K562 (cell line): ENCODE results near the gene HSD17B2. TPM values are rescaled to one million over a fixed set of nuclear protein-coding genes. Genes with fewer than 3 reads are reported as not detected.

Experiments
- ATAC-seq: fragments of 200-7000 bp; cut with Tn5 transposase; 3 replicates; pipeline ENCODE4 v1.9.1; 2020; ENCODE audit warnings: moderate library complexity
- BruUV-seq: library from RNA; stranded (reverse); fragments of 400-500 nt; replicated peaks from 2 replicates; lab custom pipeline; 2021; lab: Mats Ljungman, UMichigan
- CTCF ChIA-PET: fragments of 300-600 bp; formaldehyde crosslinking; extraction: SDS; loops from one replicate; lab custom pipeline; 2021; ENCODE audit warnings: low intra/inter-chr PET ratio; lab: Yijun Ruan, JAX
- POLR2A ChIA-PET: fragments of 300-600, 350-650 bp; sonication (Branson Sonifier 250); formaldehyde crosslinking; extraction: SDS; loops from one replicate; lab custom pipeline; 2021; ENCODE audit warnings: antibody characterized with exemption, inconsistent platforms; lab: Yijun Ruan, JAX
- DNase-seq, 4 experiments: peaks; one replicate each; pipeline versions ENCODE4 v3.0.0 to v3.0.0-alpha.2; 2011 to 2018; ENCODE audit warnings: low spot score in 3 of 4, mixed read lengths in 3 of 4; ENCODE audit errors: extremely low read depth in 1 of 4
- FAIRE-seq: peaks from 2 replicates; lab custom pipeline; 2011; peaks lifted over from hg19 to GRCh38; lab: Jason Lieb, UNC
- H2AFZ ChIP-seq: 2 replicates; pipeline ENCODE4 v1.6.0; 2011; ENCODE audit warnings: low read depth, low read length, control low read depth, inconsistent platforms
- H3K27ac ChIP-seq: fragments of 200-600 bp; 3 replicates; pipeline ENCODE4 v1.8.0; 2011; ENCODE audit warnings: low read depth, mild to moderate bottlenecking, control low read depth, inconsistent platforms, low read length, moderate library complexity, mixed read lengths; ENCODE audit errors: extremely low read depth
- H3K27me3 ChIP-seq, 2 experiments: fragments of 300-600 bp in 1 of 2; 2 replicates in 1 of 2; 3 replicates in 1 of 2; pipeline versions ENCODE4 v1.6.0 to v1.8.0; 2011; ENCODE audit warnings: inconsistent platforms in 2 of 2, low read length in 2 of 2, mild to moderate bottlenecking in 1 of 2, mixed read lengths in 1 of 2, moderate library complexity in 1 of 2; ENCODE audit not compliant: control insufficient read depth in 2 of 2, insufficient read depth in 2 of 2
- H3K36me3 ChIP-seq: fragments of 300-600 bp; 3 replicates; pipeline ENCODE4 v1.8.0; 2011; ENCODE audit warnings: mild to moderate bottlenecking, low read length, inconsistent platforms; ENCODE audit not compliant: control insufficient read depth, insufficient read depth
- H3K4me1 ChIP-seq, 2 experiments: fragments of 200-600 bp in 1 of 2; replicated peaks in 1 of 2; 2 replicates in 1 of 2; 3 replicates in 1 of 2; pipeline versions ENCODE4 v1.5.1 to v1.8.0; 2011; ENCODE audit warnings: inconsistent platforms in 2 of 2, low read length in 2 of 2, mild to moderate bottlenecking in 1 of 2, mixed read lengths in 1 of 2, moderate library complexity in 1 of 2; ENCODE audit not compliant: control insufficient read depth in 2 of 2, insufficient read depth in 2 of 2
- H3K4me2 ChIP-seq: 2 replicates; pipeline ENCODE4 v1.6.1; 2011; ENCODE audit warnings: low read length, control low read depth, inconsistent platforms, mixed read lengths; ENCODE audit not compliant: insufficient read depth
- H3K4me3 ChIP-seq: fragments of 200-600 bp; sonication (generic), shearing (Covaris generic); 2 replicates; pipeline ENCODE4 v1.5.1; 2016; ENCODE audit warnings: control low read depth, inconsistent platforms
- H3K79me2 ChIP-seq: fragments of 200-600 bp; 3 replicates; pipeline ENCODE4 v1.8.0; 2011; ENCODE audit warnings: low read length, inconsistent platforms; ENCODE audit not compliant: control insufficient read depth, insufficient read depth
- H3K9ac ChIP-seq, 2 experiments: 2 replicates each; pipeline versions ENCODE4 v1.6.0 to v1.6.1; 2011; ENCODE audit warnings: low read depth in 2 of 2, low read length in 2 of 2, control low read depth in 1 of 2, inconsistent platforms in 1 of 2, mild to moderate bottlenecking in 1 of 2, mixed read lengths in 1 of 2; ENCODE audit not compliant: insufficient read depth in 1 of 2
- H3K9me1 ChIP-seq: one replicate; pipeline ENCODE4 v1.6.0; 2011; ENCODE audit warnings: inconsistent platforms, mild to moderate bottlenecking, low read length, moderate library complexity; ENCODE audit not compliant: control insufficient read depth, insufficient read depth
- H3K9me3 ChIP-seq: replicated peaks from 2 replicates; pipeline ENCODE4 v1.5.1; 2011; ENCODE audit warnings: low read depth, low read length, inconsistent platforms; ENCODE audit not compliant: control insufficient read depth, insufficient read depth
- H4K20me1 ChIP-seq: replicated peaks from 2 replicates; pipeline ENCODE4 v1.6.1; 2011; ENCODE audit warnings: low read length, inconsistent platforms, mixed read lengths; ENCODE audit not compliant: control insufficient read depth, insufficient read depth
- CBFA2T2 ChIP-seq: fragments of 450-650 bp; conservative IDR thresholded peaks from 2 replicates; pipeline ENCODE4 v1.6.1; 2017; ENCODE audit warnings: mild to moderate bottlenecking
- ESRRA ChIP-seq: fragments of 450-650 bp; IDR thresholded peaks from 2 replicates; pipeline ENCODE4 v1.6.1; 2014; ENCODE audit warnings: low read depth, mild to moderate bottlenecking, moderate library complexity, borderline replicate concordance
- FOXJ3 ChIP-seq: sonication (generic); formaldehyde crosslinking; IDR thresholded peaks from 2 replicates; pipeline ENCODE4 v1.4.0; 2020; ENCODE audit warnings: mild to moderate bottlenecking, missing genetic modification reagents
- KDM2B ChIP-seq: fragments of 250-450 bp; sonication (Bioruptor Pico); IDR thresholded peaks from 2 replicates; pipeline ENCODE4 v1.8.0; 2021; ENCODE audit warnings: mild to moderate bottlenecking, moderate library complexity
- MYNN ChIP-seq, 2 experiments: sonication (generic); formaldehyde crosslinking in 1 of 2; IDR thresholded peaks; 2 replicates each; pipeline versions ENCODE4 v1.5.0 to v1.6.1; 2016 to 2020; ENCODE audit warnings: antibody characterized with exemption in 1 of 2, missing genetic modification reagents in 1 of 2
- PYGO2 ChIP-seq: fragments of 450-650 bp; IDR thresholded peaks from 2 replicates; pipeline ENCODE4 v1.6.1; 2016; ENCODE audit warnings: mild to moderate bottlenecking, missing genetic modification characterization, moderate library complexity, missing compliant biosample characterization
- STAT5B ChIP-seq: fragments of 250-450 bp; sonication (Bioruptor Pico); IDR thresholded peaks from 2 replicates; pipeline ENCODE4 v1.8.0; 2021; ENCODE audit warnings: mild to moderate bottlenecking, inconsistent platforms
- TAF7 ChIP-seq: fragments of 450-650 bp; IDR thresholded peaks from 2 replicates; pipeline ENCODE4 v1.6.1; 2016; ENCODE audit warnings: missing genetic modification characterization, missing compliant biosample characterization
- U2AF1 ChIP-seq: fragments of 200-400 bp; formaldehyde crosslinking; optimal IDR thresholded peaks from 2 replicates; pipeline ENCODE3; 2017; ENCODE audit warnings: mild to moderate bottlenecking, low read depth, low read length, moderate library complexity
- YBX1 ChIP-seq: fragments of 450-650 bp; IDR thresholded peaks from 2 replicates; pipeline ENCODE4 v1.7.1; 2016; ENCODE audit warnings: mild to moderate bottlenecking
- ZBTB1 ChIP-seq: sonication (generic); formaldehyde crosslinking; IDR thresholded peaks from 2 replicates; pipeline ENCODE4 v1.8.1; 2023; ENCODE audit warnings: missing genetic modification reagents, low read depth, mild to moderate bottlenecking, borderline replicate concordance
- ZKSCAN1 ChIP-seq: fragments of 150-350 bp; IDR thresholded peaks from 2 replicates; pipeline ENCODE4 v1.6.1; 2016; ENCODE audit warnings: low read depth, low read length
- ZSCAN29 ChIP-seq: fragments of 450-650 bp; IDR thresholded peaks from 2 replicates; pipeline ENCODE4 v1.6.1; 2017
- WGBS: fragments of 100-300 bp; shearing (Covaris generic); methylation state at CpG from one replicate; pipeline ENCODE4 v1.1.6; 2016; ENCODE audit warnings: low coverage, mixed read lengths; ENCODE audit not compliant: insufficient coverage; ENCODE audit errors: missing lambda C conversion rate; 5-methylcytosine and 5-hydroxymethylcytosine counted together
- in situ Hi-C: fragments of 300-500 bp; cut with MboI; formaldehyde crosslinking; loops from 4 replicates; pipeline ENCODE4 v1.15.0; 2018; ENCODE audit warnings: inconsistent platforms, mixed read lengths
- intact Hi-C: fragments of 100-400 bp; cut with micrococcal nuclease; formaldehyde crosslinking; loops from 2 replicates; pipeline ENCODE4 v1.14.2; 2022
- polyA plus RNA-seq, 8 experiments: library from polyadenylated mRNA; depleted of rRNA in 4 of 8; stranded (reverse) in 5 of 8; unstranded in 3 of 8; fragments of >200 nt; fragmentation: Nextera tagmentation in 2 of 8; fragmentation: Illumina TruSeq in 1 of 8; extraction: Ambion mirVana in 2 of 8; extraction: Trizol in 1 of 8; gene quantifications; 2 replicates each; pipeline versions ENCODE4 v1.2.1 to v1.2.3, GENCODE V29; 2011 to 2014; ENCODE audit warnings: inconsistent platforms in 1 of 8, missing spikeins in 1 of 8
- total RNA-seq, 7 experiments: library from RNA; depleted of rRNA in 6 of 7; stranded (reverse); fragments of >200 nt in 6 of 7; fragmentation: Illumina TruSeq in 2 of 7; extraction: Trizol in 2 of 7; gene quantifications; 2 replicates each; pipeline versions ENCODE4 v1.2.1 to v1.2.3, GENCODE V29; 2011 to 2021; ENCODE audit warnings: low replicate concordance in 1 of 7
- TF ChIP-seq, protein P1 (sequence below): sonication (generic); formaldehyde crosslinking; IDR thresholded peaks from 2 replicates; pipeline ENCODE4 v1.4.0; 2020; ENCODE audit warnings: mild to moderate bottlenecking, missing genetic modification reagents
- TF ChIP-seq, protein P2 (sequence below): fragments of 450-650 bp; IDR thresholded peaks from 2 replicates; pipeline ENCODE4 v1.6.1; 2016; ENCODE audit warnings: low read depth

Gene HSD17B2
- total and polyA plus RNA-seq, 9 of the 15 experiments (the other 6 are each of a cell fraction or from before 2014, with no cell fraction given), result not detected

DNA sequence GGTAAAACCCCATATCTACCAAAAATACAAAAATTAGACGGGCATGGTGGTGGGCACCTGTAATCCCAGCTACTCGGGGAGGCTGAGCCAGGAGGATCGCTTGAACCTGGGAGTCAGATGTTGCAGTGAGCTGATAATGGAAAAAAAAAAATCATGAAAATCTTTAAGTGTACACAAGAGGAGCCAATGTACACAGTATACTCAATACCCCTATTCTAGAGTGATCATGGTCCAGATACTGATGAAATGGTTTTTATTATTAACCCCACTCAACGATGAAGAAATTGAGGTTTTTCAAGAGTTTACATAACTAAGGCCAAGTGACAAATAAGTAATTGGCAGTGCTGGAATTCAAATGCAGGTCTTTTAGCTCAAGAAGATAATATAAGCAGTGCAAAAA lies 11.5 kb downstream of the HSD17B2 start:
- in situ Hi-C loops, result no loop called here
- WGBS, result 0% methylated on average over 4 of the region's 4 CpGs
- ATAC-seq (no peak), DNase-seq (no peak), FAIRE-seq (no peak)
- Histone ChIP-seq H3K9me3 (no peaks in the 10 kb centered on the region), H3K4me3 (no peak overlapping the region), H4K20me1 (no peaks in the 10 kb centered on the region), H3K36me3 (no peaks in the 10 kb centered on the region), H3K9ac (no peak overlapping the region), H3K79me2 (no peaks in the 10 kb centered on the region), H3K4me1 (no peaks in the 10 kb centered on the region), H3K9me1 (no peaks in the 10 kb centered on the region), H3K4me2 (no peak overlapping the region), H3K27ac (no peak overlapping the region), H3K27me3 (peaks cover 0 to 9% of the 10 kb centered on the region in 2 experiments; a peak in 1 of 5 replicates), H2AFZ (no peak overlapping the region)
- CTCF ChIA-PET, result no interaction called here
- intact Hi-C loops, result no loop called here
- POLR2A ChIA-PET, result interaction anchor here (0.7 to 1.0 kb wide), 2 partner anchors 15 to 1703 kb away, joined by 3 read pairs; no protein-coding TSS in a partner anchor
- no TSS peak for BruUV-seq
- TF ChIP-seq MYNN (IDR thresholded peaks at IDR 0.05), result no peak
- TF ChIP-seq MYNN (CRISPR knock-in tag; IDR thresholded peaks at IDR 0.05), result no peak
- TF ChIP-seq ZBTB1, result no peak
- no peak for TF ChIP-seq TAF7
- TF ChIP-seq U2AF1, result no peak
- no peak for TF ChIP-seq STAT5B (CRISPR knock-in tag)
- TF ChIP-seq, protein P1, sequence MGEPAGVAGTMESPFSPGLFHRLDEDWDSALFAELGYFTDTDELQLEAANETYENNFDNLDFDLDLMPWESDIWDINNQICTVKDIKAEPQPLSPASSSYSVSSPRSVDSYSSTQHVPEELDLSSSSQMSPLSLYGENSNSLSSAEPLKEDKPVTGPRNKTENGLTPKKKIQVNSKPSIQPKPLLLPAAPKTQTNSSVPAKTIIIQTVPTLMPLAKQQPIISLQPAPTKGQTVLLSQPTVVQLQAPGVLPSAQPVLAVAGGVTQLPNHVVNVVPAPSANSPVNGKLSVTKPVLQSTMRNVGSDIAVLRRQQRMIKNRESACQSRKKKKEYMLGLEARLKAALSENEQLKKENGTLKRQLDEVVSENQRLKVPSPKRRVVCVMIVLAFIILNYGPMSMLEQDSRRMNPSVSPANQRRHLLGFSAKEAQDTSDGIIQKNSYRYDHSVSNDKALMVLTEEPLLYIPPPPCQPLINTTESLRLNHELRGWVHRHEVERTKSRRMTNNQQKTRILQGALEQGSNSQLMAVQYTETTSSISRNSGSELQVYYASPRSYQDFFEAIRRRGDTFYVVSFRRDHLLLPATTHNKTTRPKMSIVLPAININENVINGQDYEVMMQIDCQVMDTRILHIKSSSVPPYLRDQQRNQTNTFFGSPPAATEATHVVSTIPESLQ (CRISPR knock-in tag), result no peak
- no peak for TF ChIP-seq FOXJ3 (CRISPR knock-in tag)
- no peak for TF ChIP-seq ZKSCAN1
- TF ChIP-seq CBFA2T2, result no peak
- TF ChIP-seq ZSCAN29, result no peak
- no peak for TF ChIP-seq KDM2B (CRISPR knock-in tag)
- TF ChIP-seq, protein P2, sequence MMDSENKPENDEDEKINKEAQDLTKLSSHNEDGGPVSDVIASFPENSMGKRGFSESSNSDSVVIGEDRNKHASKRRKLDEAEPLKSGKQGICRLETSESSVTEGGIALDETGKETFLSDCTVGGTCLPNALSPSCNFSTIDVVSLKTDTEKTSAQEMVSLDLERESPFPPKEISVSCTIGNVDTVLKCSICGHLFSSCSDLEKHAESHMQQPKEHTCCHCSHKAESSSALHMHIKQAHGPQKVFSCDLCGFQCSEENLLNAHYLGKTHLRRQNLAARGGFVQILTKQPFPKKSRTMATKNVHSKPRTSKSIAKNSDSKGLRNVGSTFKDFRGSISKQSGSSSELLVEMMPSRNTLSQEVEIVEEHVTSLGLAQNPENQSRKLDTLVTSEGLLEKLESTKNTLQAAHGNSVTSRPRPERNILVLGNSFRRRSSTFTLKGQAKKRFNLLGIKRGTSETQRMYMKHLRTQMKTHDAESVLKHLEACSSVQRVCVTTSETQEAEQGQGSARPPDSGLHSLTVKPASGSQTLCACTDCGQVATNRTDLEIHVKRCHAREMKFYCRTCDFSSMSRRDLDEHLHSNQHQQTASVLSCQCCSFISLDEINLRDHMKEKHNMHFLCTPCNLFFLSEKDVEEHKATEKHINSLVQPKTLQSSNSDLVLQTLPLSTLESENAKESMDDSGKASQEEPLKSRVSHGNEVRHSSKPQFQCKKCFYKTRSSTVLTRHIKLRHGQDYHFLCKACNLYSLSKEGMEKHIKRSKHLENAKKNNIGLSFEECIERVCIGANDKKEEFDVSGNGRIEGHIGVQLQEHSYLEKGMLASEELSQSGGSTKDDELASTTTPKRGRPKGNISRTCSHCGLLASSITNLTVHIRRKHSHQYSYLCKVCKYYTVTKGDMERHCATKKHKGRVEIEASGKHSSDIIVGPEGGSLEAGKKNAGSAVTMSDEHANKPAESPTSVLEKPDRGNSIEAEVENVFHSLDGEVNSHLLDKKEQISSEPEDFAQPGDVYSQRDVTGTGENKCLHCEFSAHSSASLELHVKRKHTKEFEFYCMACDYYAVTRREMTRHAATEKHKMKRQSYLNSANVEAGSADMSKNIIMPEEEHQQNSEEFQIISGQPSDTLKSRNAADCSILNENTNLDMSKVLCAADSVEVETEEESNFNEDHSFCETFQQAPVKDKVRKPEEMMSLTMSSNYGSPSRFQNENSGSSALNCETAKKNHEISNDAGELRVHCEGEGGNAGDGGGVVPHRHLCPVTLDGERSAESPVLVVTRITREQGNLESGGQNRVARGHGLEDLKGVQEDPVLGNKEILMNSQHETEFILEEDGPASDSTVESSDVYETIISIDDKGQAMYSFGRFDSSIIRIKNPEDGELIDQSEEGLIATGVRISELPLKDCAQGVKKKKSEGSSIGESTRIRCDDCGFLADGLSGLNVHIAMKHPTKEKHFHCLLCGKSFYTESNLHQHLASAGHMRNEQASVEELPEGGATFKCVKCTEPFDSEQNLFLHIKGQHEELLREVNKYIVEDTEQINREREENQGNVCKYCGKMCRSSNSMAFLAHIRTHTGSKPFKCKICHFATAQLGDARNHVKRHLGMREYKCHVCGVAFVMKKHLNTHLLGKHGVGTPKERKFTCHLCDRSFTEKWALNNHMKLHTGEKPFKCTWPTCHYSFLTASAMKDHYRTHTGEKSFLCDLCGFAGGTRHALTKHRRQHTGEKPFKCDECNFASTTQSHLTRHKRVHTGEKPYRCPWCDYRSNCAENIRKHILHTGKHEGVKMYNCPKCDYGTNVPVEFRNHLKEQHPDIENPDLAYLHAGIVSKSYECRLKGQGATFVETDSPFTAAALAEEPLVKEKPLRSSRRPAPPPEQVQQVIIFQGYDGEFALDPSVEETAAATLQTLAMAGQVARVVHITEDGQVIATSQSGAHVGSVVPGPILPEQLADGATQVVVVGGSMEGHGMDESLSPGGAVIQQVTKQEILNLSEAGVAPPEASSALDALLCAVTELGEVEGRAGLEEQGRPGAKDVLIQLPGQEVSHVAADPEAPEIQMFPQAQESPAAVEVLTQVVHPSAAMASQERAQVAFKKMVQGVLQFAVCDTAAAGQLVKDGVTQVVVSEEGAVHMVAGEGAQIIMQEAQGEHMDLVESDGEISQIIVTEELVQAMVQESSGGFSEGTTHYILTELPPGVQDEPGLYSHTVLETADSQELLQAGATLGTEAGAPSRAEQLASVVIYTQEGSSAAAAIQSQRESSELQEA, result no peak
- TF ChIP-seq PYGO2, result no peak
- no peak for TF ChIP-seq ESRRA
- TF ChIP-seq YBX1, result no peak
